Measurements from ENCODE around the gene GTPBP4.
"Not testable (repeated sequence)": the region's sequence is repeated elsewhere in the genome, so short reads cannot be mapped to it uniquely, and the experiment has no call there.

GTPBP4 gene

GRCh38 chr10:1034758-1035157, 46.5 kb downstream of the GTPBP4 start:
- DNase-seq, result no peak

GRCh38 chr10:1035201-1035600, 47.0 kb downstream of the GTPBP4 start:
- DNase-seq, result no peak

GRCh38 chr10:1036341-1036791, 48.1 kb downstream of the GTPBP4 start:
- DNase-seq, result no peak

- DNase-seq, result no peak
Observed at GRCh38 chr10:1037098-1037497, 48.9 kb downstream of the GTPBP4 start.

- DNase-seq, result not testable (repeated sequence)
Observed at GRCh38 chr10:1038769-1039168, 50.5 kb downstream of the GTPBP4 start.

GRCh38 chr10:1040133-1040532, 51.9 kb downstream of the GTPBP4 start:
- DNase-seq, result no peak

GRCh38 chr10:1041514-1041913, 53.3 kb downstream of the GTPBP4 start:
- DNase-seq, result no peak

- DNase-seq, result no peak
Observed at GRCh38 chr10:1043532-1043995, 55.3 kb downstream of the GTPBP4 start.

- DNase-seq, result no peak
Observed at GRCh38 chr10:1044146-1044545, 55.9 kb downstream of the GTPBP4 start.

- no peak for DNase-seq
Observed at GRCh38 chr10:1044964-1045363, 56.7 kb downstream of the GTPBP4 start.

- no peak for DNase-seq
Observed at GRCh38 chr10:1045415-1045814, 57.2 kb downstream of the GTPBP4 start.

- DNase-seq, result no peak
Observed at GRCh38 chr10:1047937-1048336, 59.7 kb downstream of the GTPBP4 start.

GRCh38 chr10:1048349-1048731, 60.1 kb downstream of the GTPBP4 start:
- DNase-seq, result no peak

GRCh38 chr10:1048732-1049424, 60.6 kb downstream of the GTPBP4 start, which contains the start of gene IDI1:
Gene IDI1, minus strand, starts transcription at chr10:1049119. Its CDS starts 116 bp downstream, at chr10:1049003.
- peak; percentile 94 for DNase-seq

GRCh38 chr10:1049425-1049958, 61.3 kb downstream of the GTPBP4 start:
- DNase-seq, result no peak

- no peak for DNase-seq
Observed at GRCh38 chr10:1050145-1050544, 61.9 kb downstream of the GTPBP4 start.

- DNase-seq, result no peak
Observed at GRCh38 chr10:1050554-1050953, 62.3 kb downstream of the GTPBP4 start.

GRCh38 chr10:1054684-1055083, 66.5 kb downstream of the GTPBP4 start:
- DNase-seq, result no peak

GRCh38 chr10:1056326-1057105, 68.3 kb downstream of the GTPBP4 start, which contains the start of gene WDR37:
Gene WDR37, plus strand, starts transcription at chr10:1056385. Its CDS starts 15,771 bp downstream, at chr10:1072156.
- DNase-seq, result peak; percentile 18

- DNase-seq, result no peak
Observed at GRCh38 chr10:1057106-1057657, 68.9 kb downstream of the GTPBP4 start.

- DNase-seq, result no peak
Observed at GRCh38 chr10:1058017-1058416, 69.8 kb downstream of the GTPBP4 start.

- no peak for DNase-seq
Observed at GRCh38 chr10:1059902-1060301, 71.7 kb downstream of the GTPBP4 start.
